Activated T-cell treated with anti-CD3 and anti-CD28 coated beads, Interleukin-2, amount 50 U/mL, for 4 hours (primary cell): ENCODE results near the gene ZNF23. TPM values are rescaled to one million over a fixed set of nuclear protein-coding genes. Genes with fewer than 3 reads are reported as not detected.
"Not testable (repeated sequence)": the region's sequence is repeated elsewhere in the genome, so short reads cannot be mapped to it uniquely, and the experiment has no call there.

Experiments
- ATAC-seq, 2 donors: fragments of 200-7000 bp; cut with Tn5 transposase; one replicate each; pipeline ENCODE4 v1.10.0; 2021
- DNase-seq: peaks from one replicate; pipeline ENCODE4 v3.0.0-alpha.2; 2020
- H3K27me3 Mint-ChIP-seq: one replicate; pipeline ENCODE4 v1.8.0; 2021; ENCODE audit warnings: low read depth, mixed read lengths
- H3K36me3 Mint-ChIP-seq: one replicate; pipeline ENCODE4 v1.8.0; 2022; ENCODE audit warnings: mixed read lengths; ENCODE audit not compliant: insufficient read depth
- H3K4me1 Mint-ChIP-seq: one replicate; pipeline ENCODE4 v1.8.0; 2021; ENCODE audit warnings: low read depth, mixed read lengths
- H3K4me3 Mint-ChIP-seq: one replicate; pipeline ENCODE4 v1.8.0; 2021; ENCODE audit warnings: mild to moderate bottlenecking, moderate library complexity, mixed read lengths
- H3K9me3 Mint-ChIP-seq: one replicate; pipeline ENCODE4 v1.8.0; 2021; ENCODE audit warnings: mixed read lengths
- total RNA-seq, 3 donors: library from RNA; stranded (reverse); gene quantifications; one replicate each; pipeline ENCODE4 v1.2.1, GENCODE V29; 2021

The ZNF23 gene
- 1 to 10 TPM; 5.8 to 8.6 (median 8.4) TPM for total RNA-seq

GRCh38 chr16:71461686-71462648 is at the start of gene ZNF23:
Gene ZNF23 (minus strand): TSS chr16:71462247. CDS start chr16:71456796, 5,451 bp downstream.
- Mint-ChIP-seq H3K4me3 (peak within 1 kb of the TSS; percentile 92), H3K4me1 (peaks cover 13% of the 10 kb centered on the region), H3K27me3 (no peaks in the 10 kb centered on the region), H3K9me3 (no peaks in the 10 kb centered on the region), H3K36me3 (no peaks in the 10 kb centered on the region)
- ATAC-seq (peak; percentile 99 to 100), DNase-seq (peak; percentile 71)

DNA sequence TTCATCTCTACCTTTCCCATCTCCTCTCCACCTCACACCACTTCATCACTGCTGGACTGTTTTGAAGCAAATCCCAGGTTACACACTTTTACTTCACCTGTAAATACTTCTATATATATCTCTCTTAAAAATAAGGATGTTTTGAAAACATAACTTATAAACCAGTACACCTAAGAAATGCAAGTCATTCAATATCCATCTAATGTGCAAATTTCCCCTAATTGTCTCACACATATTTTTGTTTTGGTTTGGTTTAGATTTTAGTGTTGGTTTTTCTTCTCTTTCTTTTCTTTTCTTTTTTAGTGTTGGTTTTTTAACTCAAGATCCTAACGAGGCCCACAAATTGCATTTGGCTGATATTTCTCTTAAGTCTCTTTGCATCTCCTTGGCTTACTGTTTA is 45.0 kb upstream of the ZNF23 start:
- Mint-ChIP-seq H3K4me3 (no peak overlapping the region), H3K4me1 (no peaks in the 10 kb centered on the region), H3K9me3 (no peaks in the 10 kb centered on the region), H3K36me3 (no peaks in the 10 kb centered on the region), H3K27me3 (peaks cover 9% of the 10 kb centered on the region)
- no peak for ATAC-seq
- DNase-seq, result no peak

GRCh38 chr16:71504901-71505300 is 42.9 kb upstream of the ZNF23 start:
- Mint-ChIP-seq H3K4me1 (no peaks in the 10 kb centered on the region), H3K9me3 (no peaks in the 10 kb centered on the region), H3K36me3 (no peaks in the 10 kb centered on the region), H3K27me3 (peaks cover 11% of the 10 kb centered on the region), H3K4me3 (no peak overlapping the region)
- DNase-seq, result no peak
- no peak for ATAC-seq

DNA sequence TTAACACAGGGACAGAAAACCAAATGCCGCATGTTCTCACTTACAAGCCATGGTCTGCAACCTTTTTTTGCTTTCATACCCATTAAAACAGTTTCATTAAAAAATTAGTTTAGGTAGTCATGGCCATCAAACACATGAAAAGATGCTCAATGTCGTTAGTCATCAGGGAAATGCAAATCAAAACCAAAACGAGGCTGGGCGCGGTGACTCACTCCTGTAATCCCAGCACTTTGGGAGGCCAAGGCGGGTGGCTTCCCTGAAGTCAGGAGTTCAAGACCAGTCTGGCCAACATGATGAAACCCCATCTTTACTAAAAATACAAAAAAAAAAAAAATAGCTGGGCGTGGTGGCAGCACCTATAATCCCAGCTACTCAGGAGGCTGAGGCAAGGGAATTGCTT is 42.0 kb upstream of the ZNF23 start:
- ATAC-seq, H3K27me3 Mint-ChIP-seq, H3K4me3 Mint-ChIP-seq, H3K4me1 Mint-ChIP-seq, H3K36me3 Mint-ChIP-seq, H3K9me3 Mint-ChIP-seq, DNase-seq: not testable (repeated sequence)

DNA sequence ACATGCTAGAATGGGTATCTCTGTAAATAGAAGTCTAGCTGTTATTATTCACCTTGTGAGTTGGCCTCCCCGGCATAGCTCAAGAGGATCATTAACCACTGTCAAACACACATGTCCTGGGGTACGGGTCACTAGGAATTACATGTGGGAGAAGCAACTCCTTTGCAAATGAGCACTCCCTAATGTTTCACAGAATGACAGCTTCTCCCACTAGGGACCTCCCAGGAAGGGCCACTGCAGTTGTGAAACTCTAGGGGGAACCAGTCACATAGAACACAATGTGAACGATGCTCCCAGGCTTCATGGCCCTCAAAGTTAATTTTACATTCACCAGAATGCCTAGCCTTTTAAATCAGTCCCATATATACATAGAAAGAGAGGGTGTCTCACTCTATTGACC is 39.5 kb upstream of the ZNF23 start:
- Mint-ChIP-seq H3K27me3 (peaks cover 9% of the 10 kb centered on the region), H3K9me3 (no peaks in the 10 kb centered on the region), H3K4me3 (no peak overlapping the region), H3K36me3 (no peaks in the 10 kb centered on the region), H3K4me1 (no peaks in the 10 kb centered on the region)
- no peak for ATAC-seq
- DNase-seq, result no peak

DNA sequence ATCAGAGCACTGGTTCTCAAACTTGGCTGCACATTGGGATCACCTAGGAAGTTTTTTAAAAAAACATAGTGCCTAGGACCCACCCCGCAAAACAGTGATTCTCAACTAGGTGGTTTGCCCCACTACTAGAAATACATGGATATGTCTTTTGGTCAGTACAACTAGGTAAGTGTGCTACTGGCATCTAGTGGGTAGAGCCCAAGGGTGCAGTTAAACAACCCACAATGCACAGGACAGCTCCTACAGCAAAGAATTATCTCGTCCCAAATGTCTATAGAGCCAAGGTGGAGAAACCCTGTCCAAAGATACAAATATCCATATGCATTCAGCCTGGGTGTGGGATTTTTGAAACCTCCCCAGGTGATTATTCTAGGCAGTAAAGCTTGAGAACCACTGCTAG is 38.9 kb upstream of the ZNF23 start:
- H3K9me3 Mint-ChIP-seq, result no peaks in the 10 kb centered on the region
- no peak for ATAC-seq
- peaks cover 9% of the 10 kb centered on the region for H3K27me3 Mint-ChIP-seq
- DNase-seq, result no peak
- no peak overlapping the region for H3K4me3 Mint-ChIP-seq
- H3K36me3 Mint-ChIP-seq, result no peaks in the 10 kb centered on the region
- no peaks in the 10 kb centered on the region for H3K4me1 Mint-ChIP-seq

DNA sequence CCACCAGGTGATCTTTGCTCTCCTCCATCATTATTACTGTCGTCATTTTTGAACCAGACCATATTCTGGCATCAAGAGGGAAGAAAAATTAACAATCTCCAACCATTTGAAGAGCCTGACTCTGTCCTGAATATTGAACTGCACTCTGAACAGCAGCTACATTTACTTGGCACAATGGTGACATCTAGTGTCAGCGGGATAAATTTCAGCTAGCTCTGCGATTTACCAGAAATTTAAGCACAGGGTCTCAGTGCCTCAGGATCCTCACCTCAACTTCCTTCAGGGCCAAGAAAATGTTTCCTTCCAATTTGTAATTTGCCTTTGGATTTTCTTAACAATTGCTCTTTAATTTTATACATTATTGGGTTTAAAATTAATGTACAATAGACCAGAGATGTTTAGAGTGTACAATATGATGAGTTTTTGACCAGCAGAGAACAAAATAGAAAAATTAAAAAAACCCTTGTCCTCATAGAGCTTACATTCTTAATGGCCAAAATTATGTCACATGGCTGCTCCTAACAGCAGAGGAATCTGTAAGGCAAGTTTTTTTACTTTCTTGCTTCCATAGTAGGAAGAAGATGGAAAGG is 37.8 kb upstream of the ZNF23 start:
- no peaks in the 10 kb centered on the region for H3K4me1 Mint-ChIP-seq
- peak; percentile 67 to 85 for ATAC-seq
- peak; percentile 39 for DNase-seq
- no peaks in the 10 kb centered on the region for H3K36me3 Mint-ChIP-seq
- no peaks in the 10 kb centered on the region for H3K9me3 Mint-ChIP-seq
- H3K27me3 Mint-ChIP-seq, result peaks cover 9% of the 10 kb centered on the region
- H3K4me3 Mint-ChIP-seq, result no peak overlapping the region

DNA sequence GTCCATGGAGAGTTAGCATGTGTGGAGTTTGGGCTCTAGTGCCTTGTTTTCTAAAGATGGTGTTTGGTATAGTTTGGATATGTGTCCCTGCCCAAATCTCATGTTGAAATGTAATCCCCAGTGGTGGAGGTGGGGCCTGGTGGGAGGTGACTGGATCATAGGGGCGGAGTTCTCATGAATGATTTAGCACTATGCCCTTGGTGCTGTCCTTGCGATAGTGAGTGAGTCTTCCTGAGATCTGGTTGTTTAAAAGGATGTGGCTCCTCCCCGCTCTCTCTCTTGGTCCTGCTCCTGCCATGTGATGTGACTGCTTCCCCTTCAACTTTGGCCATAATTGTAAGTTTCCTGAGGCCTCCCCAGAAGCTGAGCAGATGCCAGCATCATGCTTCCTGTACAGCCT is 36.0 kb upstream of the ZNF23 start:
- Mint-ChIP-seq H3K36me3 (no peaks in the 10 kb centered on the region), H3K27me3 (peaks cover 9% of the 10 kb centered on the region), H3K4me3 (no peak overlapping the region), H3K9me3 (no peaks in the 10 kb centered on the region), H3K4me1 (no peaks in the 10 kb centered on the region)
- DNase-seq (no peak), ATAC-seq (no peak)

DNA sequence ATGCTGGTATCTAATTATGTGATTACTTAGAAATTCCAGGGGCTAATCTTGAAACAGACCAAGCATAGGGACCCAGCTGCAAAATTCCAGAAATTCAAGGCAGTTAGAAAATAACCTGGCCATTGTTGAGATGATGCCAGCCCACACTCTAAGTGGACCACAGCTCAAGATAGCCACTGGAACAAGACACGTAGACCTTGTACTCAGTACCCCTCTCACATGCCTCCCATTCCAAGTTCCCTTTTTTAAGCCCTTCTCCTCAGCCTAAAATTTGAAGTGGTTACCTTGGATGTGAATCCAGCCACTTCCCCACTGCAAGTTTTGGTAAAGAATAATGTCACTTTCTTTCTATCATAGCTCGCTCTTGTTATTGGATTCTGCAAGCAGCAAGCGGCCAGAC is 31.2 kb upstream of the ZNF23 start:
- no peak overlapping the region for H3K4me3 Mint-ChIP-seq

GRCh38 chr16:71492786-71493185 is 30.7 kb upstream of the ZNF23 start:
- no peaks in the 10 kb centered on the region for H3K9me3 Mint-ChIP-seq
- DNase-seq (no peak), ATAC-seq (no peak)
- H3K4me3 Mint-ChIP-seq, result no peak overlapping the region
- H3K36me3 Mint-ChIP-seq, result no peaks in the 10 kb centered on the region
- peaks cover 3% of the 10 kb centered on the region for H3K27me3 Mint-ChIP-seq
- H3K4me1 Mint-ChIP-seq, result no peaks in the 10 kb centered on the region

More for the DNA sequence above, 31.2 kb upstream of the ZNF23 start:
- Mint-ChIP-seq H3K27me3 (peaks cover 3% of the 10 kb centered on the region), H3K36me3 (no peaks in the 10 kb centered on the region), H3K9me3 (no peaks in the 10 kb centered on the region), H3K4me1 (no peaks in the 10 kb centered on the region)
- DNase-seq (no peak), ATAC-seq (no peak)

GRCh38 chr16:71491054-71491453 is 29.0 kb upstream of the ZNF23 start:
- H3K36me3 Mint-ChIP-seq, result no peaks in the 10 kb centered on the region

GRCh38 chr16:71490361-71490760 is 28.3 kb upstream of the ZNF23 start:
- Mint-ChIP-seq H3K9me3 (no peaks in the 10 kb centered on the region), H3K36me3 (no peaks in the 10 kb centered on the region), H3K4me3 (no peak overlapping the region), H3K27me3 (no peaks in the 10 kb centered on the region), H3K4me1 (no peaks in the 10 kb centered on the region)
- ATAC-seq (no peak), DNase-seq (no peak)

More at GRCh38 chr16:71491054-71491453, 29.0 kb upstream of the ZNF23 start:
- Mint-ChIP-seq H3K27me3 (no peaks in the 10 kb centered on the region), H3K4me1 (no peaks in the 10 kb centered on the region), H3K4me3 (no peak overlapping the region), H3K9me3 (no peaks in the 10 kb centered on the region)
- DNase-seq (no peak), ATAC-seq (no peak)

GRCh38 chr16:71489122-71489521 is 27.1 kb upstream of the ZNF23 start, which contains the start of gene ZNF19:
Gene ZNF19 (minus strand): TSS chr16:71489324. CDS start chr16:71482114, 7,210 bp downstream.
- H3K4me3 Mint-ChIP-seq, result no peak within 1 kb of the TSS
- H3K9me3 Mint-ChIP-seq, result no peaks in the 10 kb centered on the region
- H3K27me3 Mint-ChIP-seq, result no peaks in the 10 kb centered on the region
- H3K4me1 Mint-ChIP-seq, result peaks cover 6% of the 10 kb centered on the region
- DNase-seq (no peak), ATAC-seq (no peak)
- no peaks in the 10 kb centered on the region for H3K36me3 Mint-ChIP-seq

GRCh38 chr16:71484006-71484893 is 22.2 kb upstream of the ZNF23 start:
- peak overlapping the region; percentile 85 for H3K4me3 Mint-ChIP-seq
- DNase-seq (peak; percentile 64), ATAC-seq (peak; percentile 96 to 97)
- H3K36me3 Mint-ChIP-seq, result peaks cover 11% of the 10 kb centered on the region
- peaks cover 14% of the 10 kb centered on the region for H3K4me1 Mint-ChIP-seq
- no peaks in the 10 kb centered on the region for H3K9me3 Mint-ChIP-seq
- H3K27me3 Mint-ChIP-seq, result no peaks in the 10 kb centered on the region
